CD14-positive monocyte (primary cell): ENCODE data around the gene MAD1L1. TPM values are rescaled to one million over a fixed set of nuclear protein-coding genes. Genes with fewer than 3 reads are reported as not detected.

Experiments used
- DNase-seq, 3 donors: peaks; one replicate each; pipeline ENCODE4 v3.0.0-alpha.2; 2011 to 2022
- H2AFZ ChIP-seq: 2 replicates; pipeline ENCODE4 v1.6.0; 2012; ENCODE audit warnings: mild to moderate bottlenecking, low read depth, low read length, inconsistent platforms; ENCODE audit not compliant: insufficient read depth, poor library complexity, severe bottlenecking
- H3K27ac ChIP-seq, 2 donors: 1 replicate in 1 of 2; 2 replicates in 1 of 2; pipeline ENCODE4 v1.5.1; 2012 to 2013; ENCODE audit warnings: low read length in 2 of 2, control low read depth in 1 of 2, inconsistent platforms in 1 of 2, low read depth in 1 of 2, mild to moderate bottlenecking in 1 of 2
- H3K27me3 ChIP-seq, 2 donors: one replicate each; pipeline versions ENCODE4 v1.6.0 to v1.6.1; 2011 to 2013; ENCODE audit warnings: low read length in 2 of 2; ENCODE audit not compliant: control insufficient read depth in 2 of 2, insufficient read depth in 2 of 2
- H3K36me3 ChIP-seq, 2 donors: replicated peaks in 1 of 2; 1 replicate in 1 of 2; 2 replicates in 1 of 2; pipeline versions ENCODE4 v1.5.1 to v1.6.1; 2012 to 2013; ENCODE audit warnings: low read length in 2 of 2, control low read depth in 1 of 2, inconsistent platforms in 1 of 2, mild to moderate bottlenecking in 1 of 2; ENCODE audit not compliant: insufficient read depth in 2 of 2, control insufficient read depth in 1 of 2
- H3K4me1 ChIP-seq, 2 donors: 1 replicate in 1 of 2; 2 replicates in 1 of 2; pipeline versions ENCODE4 v1.5.1 to v1.6.1; 2012 to 2013; ENCODE audit warnings: low read length in 2 of 2, control low read depth in 1 of 2, inconsistent platforms in 1 of 2, mild to moderate bottlenecking in 1 of 2, moderate library complexity in 1 of 2; ENCODE audit not compliant: insufficient read depth in 2 of 2, control insufficient read depth in 1 of 2
- H3K4me2 ChIP-seq: replicated peaks from 2 replicates; pipeline ENCODE3; 2012; ENCODE audit warnings: low read length, moderate library complexity, mild to moderate bottlenecking; ENCODE audit not compliant: poor library complexity, severe bottlenecking; ENCODE audit errors: extremely low read depth
- H3K4me3 ChIP-seq, 3 experiments: fragments of 200-600 bp in 1 of 3; sonication (generic) in 1 of 3; replicated peaks in 1 of 3; 1 replicate in 2 of 3; 2 replicates in 1 of 3; pipeline ENCODE4 v1.5.1; 2011 to 2013; ENCODE audit warnings: low read length in 3 of 3, mild to moderate bottlenecking in 3 of 3, control low read depth in 2 of 3, low read depth in 2 of 3, inconsistent platforms in 1 of 3, moderate library complexity in 1 of 3
- H3K79me2 ChIP-seq: 2 replicates; pipeline ENCODE4 v1.6.0; 2012; ENCODE audit warnings: mild to moderate bottlenecking, control low read depth, inconsistent platforms, low read length, moderate library complexity; ENCODE audit not compliant: insufficient read depth
- H3K9ac ChIP-seq: 2 replicates; pipeline ENCODE4 v1.6.0; 2017; ENCODE audit warnings: low read length, mild to moderate bottlenecking; ENCODE audit not compliant: insufficient read depth, poor library complexity, severe bottlenecking
- H3K9me3 ChIP-seq, 2 donors: replicated peaks in 1 of 2; 1 replicate in 1 of 2; 2 replicates in 1 of 2; pipeline versions ENCODE4 v1.5.1 to v1.6.1; 2012 to 2013; ENCODE audit warnings: low read length in 2 of 2, control low read depth in 1 of 2; ENCODE audit not compliant: control insufficient read depth in 1 of 2, insufficient read depth in 1 of 2
- H4K20me1 ChIP-seq: 2 replicates; pipeline ENCODE4 v1.6.0; 2012; ENCODE audit warnings: mild to moderate bottlenecking, low read length, control low read depth, moderate library complexity; ENCODE audit not compliant: insufficient read depth
- H3K27ac Mint-ChIP-seq, 7 donors: one replicate each; pipeline ENCODE4 v1.8.0; 2020; ENCODE audit warnings: mild to moderate bottlenecking in 7 of 7, mixed read lengths in 7 of 7, moderate library complexity in 6 of 7, inconsistent platforms in 2 of 7
- H3K27me3 Mint-ChIP-seq, 3 donors: one replicate each; pipeline ENCODE4 v1.8.0; 2021 to 2022; ENCODE audit warnings: low read depth in 3 of 3, mild to moderate bottlenecking in 3 of 3, mixed read lengths in 3 of 3, moderate library complexity in 3 of 3, inconsistent platforms in 1 of 3
- H3K36me3 Mint-ChIP-seq, 2 donors: one replicate each; pipeline ENCODE4 v1.8.0; 2020; ENCODE audit warnings: mixed read lengths in 2 of 2, inconsistent platforms in 1 of 2, mild to moderate bottlenecking in 1 of 2
- H3K4me1 Mint-ChIP-seq: one replicate; pipeline ENCODE4 v1.8.0; 2020; ENCODE audit warnings: mild to moderate bottlenecking, mixed read lengths
- H3K4me3 Mint-ChIP-seq, 2 donors: one replicate each; pipeline ENCODE4 v1.8.0; 2020; ENCODE audit warnings: mild to moderate bottlenecking in 2 of 2, mixed read lengths in 2 of 2, moderate library complexity in 1 of 2
- H3K9me3 Mint-ChIP-seq, 7 donors: one replicate each; pipeline ENCODE4 v1.8.0; 2020 to 2022; ENCODE audit warnings: mixed read lengths in 7 of 7, mild to moderate bottlenecking in 6 of 7, moderate library complexity in 6 of 7, inconsistent platforms in 2 of 7
- CTCF ChIP-seq: fragments of 200-600 bp; IDR thresholded peaks from one replicate; pipeline ENCODE4 v1.8.0; 2022; ENCODE audit warnings: antibody characterized with exemption, mild to moderate bottlenecking
- WGBS: methylation state at CpG from one replicate; pipeline ENCODE4 v1.1.5; 2013; ENCODE audit warnings: missing lambda C conversion rate; ENCODE audit not compliant: insufficient coverage; 5-methylcytosine and 5-hydroxymethylcytosine counted together
- intact Hi-C, 2 donors: fragments of 100-400 bp; cut with micrococcal nuclease; formaldehyde crosslinking; loops; one replicate each; pipeline versions ENCODE4 v1.15.0 to v1.15.1; 2023
- polyA plus RNA-seq, 3 donors: library from polyadenylated mRNA; depleted of rRNA in 1 of 3; unstranded in 2 of 3; stranded (reverse) in 1 of 3; fragments of 300-500 nt in 2 of 3; fragments of >200 nt in 1 of 3; fragmentation: Illumina TruSeq in 2 of 3; gene quantifications; 1 replicate in 2 of 3; 2 replicates in 1 of 3; pipeline ENCODE4 v1.2.3, GENCODE V29; 2012 to 2021

The MAD1L1 gene
- polyA plus RNA-seq, 3 donors: 22.0 to 39.4 (median 33.2) TPM

GRCh38 chr7:2032876-2033407 is 199.8 kb downstream of the MAD1L1 start:
- Histone ChIP-seq H3K27me3 (no peaks in the 10 kb centered on the region), H2AFZ (no peak overlapping the region), H3K4me2 (no peak overlapping the region), H3K27ac (no peak overlapping the region), H3K79me2 (no peaks in the 10 kb centered on the region), H3K4me3 (no peak overlapping the region), H3K9ac (no peak overlapping the region), H4K20me1 (no peaks in the 10 kb centered on the region), H3K9me3 (peaks cover 20 to 30% of the 10 kb centered on the region in 2 donors), H3K4me1 (peaks cover 7 to 13% of the 10 kb centered on the region in 2 donors), H3K36me3 (no peaks in the 10 kb centered on the region)
- no peak overlapping the region for H3K4me3 Mint-ChIP-seq
- H3K9me3 Mint-ChIP-seq: peaks cover 18 to 28% (median 23%) of the 10 kb centered on the region in 7 donors
- 98% methylated on average over 19 of the region's 19 CpGs for WGBS
- no peak for DNase-seq
- TF ChIP-seq CTCF: no peak
- peaks cover 20% of the 10 kb centered on the region for H3K4me1 Mint-ChIP-seq
- H3K36me3 Mint-ChIP-seq: peaks cover 14 to 29% of the 10 kb centered on the region in 2 donors
- peaks cover 0 to 4% (median 3%) of the 10 kb centered on the region in 3 donors for H3K27me3 Mint-ChIP-seq
- intact Hi-C loops: no loop called here
- no peak overlapping the region for H3K27ac Mint-ChIP-seq

- WGBS: 94% methylated on average over 21 of the region's 26 CpGs
- no peak overlapping the region for H3K4me3 ChIP-seq
- no peak overlapping the region for H3K27ac ChIP-seq
- H3K9ac ChIP-seq: no peak overlapping the region
- intact Hi-C loops: no loop called here
- DNase-seq: no peak
- H3K36me3 ChIP-seq: no peaks in the 10 kb centered on the region
- peaks cover 0 to 4% (median 2%) of the 10 kb centered on the region in 3 donors for H3K27me3 Mint-ChIP-seq
- peaks cover 14 to 29% of the 10 kb centered on the region in 2 donors for H3K36me3 Mint-ChIP-seq
- no peak overlapping the region for H3K4me2 ChIP-seq
- H3K27me3 ChIP-seq: no peaks in the 10 kb centered on the region
- no peak overlapping the region for H3K4me3 Mint-ChIP-seq
- TF ChIP-seq CTCF: no peak
- peaks cover 23 to 33% (median 27%) of the 10 kb centered on the region in 7 donors for H3K9me3 Mint-ChIP-seq
- H2AFZ ChIP-seq: no peak overlapping the region
- peaks cover 13% of the 10 kb centered on the region for H3K4me1 Mint-ChIP-seq
- H3K79me2 ChIP-seq: no peaks in the 10 kb centered on the region
- peaks cover 20 to 31% of the 10 kb centered on the region in 2 donors for H3K9me3 ChIP-seq
- peaks cover 7% of the 10 kb centered on the region in 2 donors for H3K4me1 ChIP-seq
- no peaks in the 10 kb centered on the region for H4K20me1 ChIP-seq
- H3K27ac Mint-ChIP-seq: peak overlapping the region in 2 of 7 donors; percentile 16 to 30
Observed at GRCh38 chr7:2032030-2032875, 200.5 kb downstream of the MAD1L1 start.
